SH-SY5Y (cell line): ENCODE measurements around the gene NCF2.

Experiments
- GATA2 ChIP-seq: IDR thresholded peaks from 2 replicates; pipeline ENCODE4 v1.6.1; 2011; ENCODE audit warnings: mild to moderate bottlenecking, low read depth, low read length
- GATA3 ChIP-seq: IDR thresholded peaks from 2 replicates; pipeline ENCODE4 v1.6.1; 2011; ENCODE audit warnings: low read depth, mild to moderate bottlenecking, low read length, moderate library complexity

NCF2 gene

DNA sequence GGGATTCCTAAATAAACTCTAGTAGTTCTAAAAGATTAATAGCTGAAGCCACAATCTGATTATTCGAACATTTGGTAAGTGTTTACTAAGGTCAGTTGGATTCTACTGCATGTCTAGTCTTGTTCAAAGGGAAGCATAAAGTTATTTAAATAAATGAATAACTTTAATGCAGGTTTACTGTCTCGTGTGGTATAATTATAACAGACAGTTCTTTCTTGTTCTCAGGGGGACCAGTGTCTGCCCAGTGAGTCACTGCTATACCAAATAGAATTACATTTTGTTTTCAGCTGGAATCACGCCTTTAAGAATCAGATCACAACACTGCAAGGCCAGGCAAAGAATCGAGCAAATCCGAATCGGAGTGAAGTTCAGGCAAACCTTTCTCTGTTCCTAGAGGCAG is 72.9 kb downstream of the NCF2 start:
- no peak for TF ChIP-seq GATA3

DNA sequence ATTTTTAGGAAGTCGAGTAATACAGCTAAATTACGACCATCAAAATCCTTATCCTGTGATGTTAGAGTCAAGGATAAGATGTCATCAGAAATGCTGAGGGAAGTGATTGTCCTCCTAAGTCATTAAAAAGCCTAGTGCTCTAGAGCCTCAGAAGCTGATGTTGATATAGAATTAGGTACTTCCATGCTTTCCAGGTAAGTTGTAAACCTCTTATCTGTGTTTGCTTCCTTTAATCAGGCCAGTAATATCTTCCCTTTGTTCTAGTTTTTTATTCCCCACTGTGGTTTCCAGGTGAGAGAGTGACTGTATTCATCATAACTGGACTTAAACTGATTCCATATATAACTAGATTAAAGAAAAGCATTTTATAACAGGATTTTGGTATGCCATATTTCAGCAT is 73.5 kb downstream of the NCF2 start:
- TF ChIP-seq GATA3 (no peak), GATA2 (no peak)

DNA sequence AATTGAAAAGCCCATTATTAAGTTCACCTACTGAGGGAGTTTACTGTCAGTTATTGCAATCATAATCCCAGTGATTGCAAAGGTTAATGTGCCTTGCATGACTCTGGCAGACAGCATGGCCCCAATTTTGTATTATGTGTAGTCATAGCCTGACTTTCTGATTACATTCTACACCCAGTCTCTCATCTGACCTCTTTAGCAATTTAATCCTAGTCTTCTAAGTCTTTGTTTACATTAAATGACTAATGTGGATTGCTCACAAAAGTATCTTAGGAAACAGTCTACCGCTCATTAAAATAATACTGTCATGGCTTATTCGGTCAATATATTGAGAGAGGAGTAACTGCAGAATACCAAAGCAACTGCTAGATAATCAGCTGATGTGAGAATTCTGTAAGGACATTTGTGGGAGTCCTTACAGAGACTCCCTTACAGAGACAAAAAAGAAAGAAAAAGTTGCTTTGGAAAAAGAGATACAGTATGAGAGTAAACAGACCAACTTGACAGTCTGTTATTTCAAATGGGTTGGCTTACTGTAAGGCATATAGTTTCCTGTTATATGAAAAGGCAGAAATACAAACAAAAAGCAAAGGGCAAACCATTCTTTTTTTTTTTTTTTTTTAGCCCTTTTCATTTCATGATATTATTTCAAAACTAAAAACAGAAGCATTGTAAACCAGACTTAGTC is 75.1 kb downstream of the NCF2 start:
- TF ChIP-seq GATA2 (no peak), GATA3 (no peak)

DNA sequence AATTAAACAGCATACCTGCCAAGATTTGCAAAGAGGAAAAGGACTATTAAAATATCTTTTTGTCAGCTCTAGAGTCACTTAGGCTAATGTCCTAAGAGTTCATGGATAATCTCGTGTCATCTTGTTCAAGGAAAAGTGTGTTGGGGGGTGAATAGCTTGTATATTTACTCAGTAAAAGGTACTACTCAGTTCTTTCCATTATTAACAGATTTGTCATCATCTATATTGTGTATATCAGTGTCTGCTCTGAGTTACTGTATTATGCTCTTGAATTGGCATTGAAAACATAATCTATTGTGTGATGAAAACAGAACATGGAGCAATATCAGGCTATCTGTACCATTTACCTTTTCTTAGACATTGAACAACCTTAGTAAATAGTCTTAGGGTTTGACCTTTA is 76.0 kb downstream of the NCF2 start:
- TF ChIP-seq GATA3 (no peak), GATA2 (no peak)

DNA sequence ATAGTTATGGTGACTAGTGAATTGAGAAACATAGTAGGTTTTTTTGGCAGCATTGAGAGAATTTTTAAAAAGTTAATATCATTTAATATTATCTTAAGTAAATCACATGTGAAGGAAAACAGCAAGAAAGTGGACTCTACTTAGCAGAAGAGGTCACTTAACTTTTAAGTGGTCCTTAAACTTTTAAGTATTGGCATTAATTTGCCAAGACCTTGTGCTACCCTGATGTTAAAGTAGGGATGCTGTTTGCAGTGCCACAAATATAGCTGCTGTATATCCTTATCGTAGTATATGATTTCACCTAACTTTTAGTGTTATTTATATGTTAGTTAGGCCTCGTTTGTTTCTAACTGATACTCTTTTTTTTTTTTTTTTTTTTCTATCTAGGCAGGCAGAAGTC is 77.8 kb downstream of the NCF2 start:
- no peak for TF ChIP-seq GATA3
- TF ChIP-seq GATA2 = no peak

DNA sequence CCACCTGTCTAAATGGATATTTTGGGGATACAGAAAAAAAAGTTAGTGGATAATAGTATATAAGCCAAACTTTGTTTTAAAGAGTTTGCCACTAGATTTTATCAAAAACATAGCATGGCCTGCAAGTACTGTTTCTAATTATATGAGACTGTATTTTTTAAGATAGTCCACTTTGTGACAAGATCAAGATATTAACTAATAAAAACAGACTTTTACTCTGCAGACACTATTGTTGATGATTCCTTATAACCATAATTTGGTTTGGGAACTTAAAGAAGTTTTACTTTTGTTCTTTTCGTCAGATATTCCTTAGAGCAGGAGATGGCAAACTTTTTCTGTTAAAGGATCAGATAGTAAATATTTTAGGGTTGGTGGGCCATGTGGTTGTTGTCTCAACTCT is 81.6 kb downstream of the NCF2 start:
- TF ChIP-seq GATA3 (peak; percentile 65), GATA2 (no peak)

DNA sequence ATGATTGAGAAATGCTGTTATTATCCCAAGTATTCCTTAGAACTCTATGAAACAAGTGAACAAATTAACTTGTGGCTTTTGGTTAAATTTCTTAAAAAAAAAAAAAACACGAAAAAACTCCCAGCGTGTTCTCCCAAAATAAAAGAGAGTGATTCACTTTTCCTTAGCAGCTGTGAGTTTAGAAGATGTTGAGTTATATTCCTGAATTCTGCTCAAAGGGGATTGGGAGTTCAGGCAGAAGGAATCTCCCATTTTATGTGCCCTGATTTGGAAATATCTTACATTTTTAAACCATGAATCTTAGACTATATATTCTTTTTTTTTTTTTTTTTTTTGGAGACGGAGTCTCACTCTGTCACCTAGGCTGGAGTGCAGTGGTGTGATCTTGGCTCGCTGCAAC is 83.7 kb downstream of the NCF2 start:
- TF ChIP-seq GATA3 (no peak), GATA2 (no peak)
